Colonic mucosa (tissue), 4 donors: ENCODE results near the gene CUL2. TPM values are rescaled to one million over a fixed set of nuclear protein-coding genes. Genes with fewer than 3 reads are reported as not detected.

Experiments
- DNase-seq: peaks from one replicate; pipeline ENCODE4 v3.0.0-alpha.2; 2020
- H3K27ac ChIP-seq: fragments of 200-600 bp; one replicate; pipeline ENCODE4 v1.8.0; 2021
- H3K27me3 ChIP-seq: fragments of 200-600 bp; one replicate; pipeline ENCODE4 v1.8.0; 2021
- H3K36me3 ChIP-seq: fragments of 200-600 bp; one replicate; pipeline ENCODE4 v1.8.0; 2021
- H3K4me1 ChIP-seq: fragments of 200-600 bp; one replicate; pipeline ENCODE4 v1.8.0; 2021; ENCODE audit warnings: mild to moderate bottlenecking
- H3K4me3 ChIP-seq: fragments of 200-600 bp; one replicate; pipeline ENCODE4 v1.8.0; 2021
- H3K9ac ChIP-seq, 2 donors: one replicate each; pipeline ENCODE4 v1.7.0; 2013; ENCODE audit warnings: control low read depth in 2 of 2, low read depth in 2 of 2, low read length in 2 of 2
- H3K9me3 ChIP-seq: fragments of 200-600 bp; one replicate; pipeline ENCODE4 v1.8.0; 2021
- intact Hi-C: fragments of 100-400 bp; cut with DNase I; formaldehyde crosslinking; loops from one replicate; pipeline ENCODE4 v1.14.1; 2022
- microRNA-seq: library from miRNA; unstranded; fragments of <30 nt; microRNA quantifications from one replicate; pipeline ENCODE4, GENCODE V29; 2019
- total RNA-seq, 2 donors: library from RNA; stranded (reverse); fragmentation: NEBNext Ultra II Directional in 1 of 2; extraction: Animal tissue kit (Norgen Biotek cat#: 25700) in 1 of 2; gene quantifications; one replicate each; pipeline ENCODE4 v1.2.1, GENCODE V29; 2021
- TF ChIP-seq, protein P1 (sequence below): fragments of 200-600 bp; IDR thresholded peaks from one replicate; pipeline ENCODE4 v1.8.0; 2022; ENCODE audit warnings: antibody characterized with exemption, mild to moderate bottlenecking
- donor health status: healthy.
- donor health status: DM: no; HTN: no; CAD: no.
- donor health status: DM: no; HTN: no; CAD: no.

The CUL2 gene
- total RNA-seq, 2 donors from 2014 or later: 26.3 to 27.4 TPM

DNA sequence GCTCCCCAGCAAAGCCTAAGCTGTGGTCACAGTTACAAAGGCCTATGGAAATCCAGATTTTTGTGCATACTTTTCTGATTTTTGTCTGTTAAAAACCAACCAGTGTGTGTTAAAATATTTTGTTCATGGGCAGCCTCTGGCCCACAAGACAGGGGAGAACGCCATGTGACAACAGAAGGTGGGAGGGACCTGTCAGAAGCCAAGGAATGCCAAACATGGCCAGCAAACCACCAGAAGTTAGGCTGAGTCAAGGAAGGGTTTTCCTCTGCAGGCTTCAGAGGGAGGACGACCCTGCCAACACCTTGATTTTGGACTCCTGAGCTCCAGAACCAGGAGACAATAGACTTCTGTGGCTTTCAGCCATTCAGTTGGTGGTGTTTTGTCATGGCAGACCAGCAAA, 127.3 kb downstream of the CUL2 start:
- Histone ChIP-seq H3K27ac (no peak overlapping the region), H3K4me1 (no peaks in the 10 kb centered on the region), H3K27me3 (no peaks in the 10 kb centered on the region), H3K36me3 (no peaks in the 10 kb centered on the region), H3K9me3 (no peaks in the 10 kb centered on the region), H3K4me3 (no peak overlapping the region), H3K9ac (no peak overlapping the region)
- no peak for DNase-seq
- TF ChIP-seq, protein P1, sequence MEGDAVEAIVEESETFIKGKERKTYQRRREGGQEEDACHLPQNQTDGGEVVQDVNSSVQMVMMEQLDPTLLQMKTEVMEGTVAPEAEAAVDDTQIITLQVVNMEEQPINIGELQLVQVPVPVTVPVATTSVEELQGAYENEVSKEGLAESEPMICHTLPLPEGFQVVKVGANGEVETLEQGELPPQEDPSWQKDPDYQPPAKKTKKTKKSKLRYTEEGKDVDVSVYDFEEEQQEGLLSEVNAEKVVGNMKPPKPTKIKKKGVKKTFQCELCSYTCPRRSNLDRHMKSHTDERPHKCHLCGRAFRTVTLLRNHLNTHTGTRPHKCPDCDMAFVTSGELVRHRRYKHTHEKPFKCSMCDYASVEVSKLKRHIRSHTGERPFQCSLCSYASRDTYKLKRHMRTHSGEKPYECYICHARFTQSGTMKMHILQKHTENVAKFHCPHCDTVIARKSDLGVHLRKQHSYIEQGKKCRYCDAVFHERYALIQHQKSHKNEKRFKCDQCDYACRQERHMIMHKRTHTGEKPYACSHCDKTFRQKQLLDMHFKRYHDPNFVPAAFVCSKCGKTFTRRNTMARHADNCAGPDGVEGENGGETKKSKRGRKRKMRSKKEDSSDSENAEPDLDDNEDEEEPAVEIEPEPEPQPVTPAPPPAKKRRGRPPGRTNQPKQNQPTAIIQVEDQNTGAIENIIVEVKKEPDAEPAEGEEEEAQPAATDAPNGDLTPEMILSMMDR: no peak
- intact Hi-C loops: no loop called here

- no peak overlapping the region for H3K4me3 ChIP-seq
- DNase-seq: no peak
- H3K27me3 ChIP-seq: no peaks in the 10 kb centered on the region
- H3K9me3 ChIP-seq: no peaks in the 10 kb centered on the region
- H3K36me3 ChIP-seq: no peaks in the 10 kb centered on the region
- TF ChIP-seq, protein P1: no peak
- intact Hi-C loops: no loop called here
- H3K4me1 ChIP-seq: no peaks in the 10 kb centered on the region
- H3K9ac ChIP-seq: no peak overlapping the region
- H3K27ac ChIP-seq: no peak overlapping the region
These were observed 129.2 kb downstream of the CUL2 start for GRCh38 chr10:34960983-34961382.

- H3K4me1 ChIP-seq: no peaks in the 10 kb centered on the region
- H3K36me3 ChIP-seq: no peaks in the 10 kb centered on the region
- intact Hi-C loops: no loop called here
- no peak overlapping the region for H3K9ac ChIP-seq
- H3K27me3 ChIP-seq: no peaks in the 10 kb centered on the region
- TF ChIP-seq, protein P1: no peak
- no peak overlapping the region for H3K4me3 ChIP-seq
- H3K27ac ChIP-seq: no peak overlapping the region
- no peaks in the 10 kb centered on the region for H3K9me3 ChIP-seq
- DNase-seq: no peak
These were observed 130.4 kb downstream of the CUL2 start for GRCh38 chr10:34959786-34960185.

DNA sequence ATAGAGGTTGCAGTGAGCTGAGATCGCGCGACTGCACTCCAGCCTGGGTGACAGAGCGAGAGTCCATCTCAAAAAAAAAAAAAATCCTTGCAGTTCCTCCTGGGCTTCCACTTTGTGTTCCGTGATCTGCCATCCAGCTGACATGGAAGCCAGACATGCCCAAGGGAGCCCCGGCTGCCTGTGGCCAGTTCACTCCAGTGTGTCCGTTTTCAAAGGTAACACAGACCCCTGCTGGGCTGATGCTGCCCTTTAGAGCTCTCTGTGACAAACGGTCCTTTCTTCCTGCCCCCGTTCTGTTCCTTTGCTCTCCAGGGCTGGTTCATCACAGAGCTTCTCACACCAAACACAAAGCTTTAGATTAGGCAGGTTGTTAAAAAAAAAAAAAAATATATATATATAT, 130.8 kb downstream of the CUL2 start:
- no peak overlapping the region for H3K27ac ChIP-seq
- intact Hi-C loops: no loop called here
- H3K4me1 ChIP-seq: no peaks in the 10 kb centered on the region

More for the DNA sequence above, 130.8 kb downstream of the CUL2 start:
- Histone ChIP-seq H3K9ac (no peak overlapping the region), H3K27me3 (no peaks in the 10 kb centered on the region), H3K4me3 (no peak overlapping the region), H3K9me3 (no peaks in the 10 kb centered on the region), H3K36me3 (no peaks in the 10 kb centered on the region)
- no peak for DNase-seq
- TF ChIP-seq, protein P1: no peak

Small RNAs within 50 kb of the gene (microRNA-seq; reads per million reads assigned to microRNA genes)
- gene MIR3611: 3.9 reads per million

Other genes starting within 250 kb of the CUL2 start
- gene CREM, start 36.5 kb upstream of the CUL2 start, total RNA-seq: 10 to 100 TPM; 10.9 to 24.8 TPM
- gene CCNY, start 246.2 kb upstream of the CUL2 start, total RNA-seq: 10 to 100 TPM; 43.5 to 68.6 TPM